LHCN-M2 (cell line): ENCODE results near the gene UBXN6. TPM values are rescaled to one million over a fixed set of nuclear protein-coding genes. Genes with fewer than 3 reads are reported as not detected.

Source experiments
- DNase-seq: peaks from one replicate; pipeline ENCODE4 v3.0.0-alpha.2; 2012; ENCODE audit warnings: low read depth
- total RNA-seq: library from RNA; depleted of rRNA; stranded (reverse); fragments of >200 nt; gene quantifications from 2 replicates; pipeline ENCODE4 v1.2.3, GENCODE V29; 2014

The UBXN6 gene
- total RNA-seq, 1 experiment from 2014 or later = 71.9 TPM

- DNase-seq = no peak
Observed at GRCh38 chr19:4442819-4443146, 14.8 kb downstream of the UBXN6 start.

GRCh38 chr19:4441994-4442818, 15.4 kb downstream of the UBXN6 start:
- no peak for DNase-seq

- no peak for DNase-seq
Observed at GRCh38 chr19:4439243-4439642, 18.4 kb downstream of the UBXN6 start.

- DNase-seq = no peak
Observed at GRCh38 chr19:4437103-4437502, 20.5 kb downstream of the UBXN6 start.

- DNase-seq = no peak
Observed at GRCh38 chr19:4436231-4436630, 21.4 kb downstream of the UBXN6 start.

- no peak for DNase-seq
Observed at GRCh38 chr19:4434391-4434790, 23.2 kb downstream of the UBXN6 start.

- DNase-seq = no peak
Observed at GRCh38 chr19:4432918-4433506, 24.6 kb downstream of the UBXN6 start.

GRCh38 chr19:4431808-4432674, 25.6 kb downstream of the UBXN6 start:
- no peak for DNase-seq

GRCh38 chr19:4431296-4431695, 26.3 kb downstream of the UBXN6 start:
- no peak for DNase-seq

- DNase-seq = no peak
Observed at GRCh38 chr19:4430760-4431159, 26.8 kb downstream of the UBXN6 start.

GRCh38 chr19:4429771-4430171, 27.8 kb downstream of the UBXN6 start:
- DNase-seq = no peak

- DNase-seq = no peak
Observed at GRCh38 chr19:4429256-4429655, 28.3 kb downstream of the UBXN6 start.

- no peak for DNase-seq
Observed at GRCh38 chr19:4428326-4428975, 29.1 kb downstream of the UBXN6 start.

GRCh38 chr19:4425537-4425936, 32.1 kb downstream of the UBXN6 start:
- peak; percentile 77 for DNase-seq

- DNase-seq = no peak
Observed at GRCh38 chr19:4423416-4424126, 34.0 kb downstream of the UBXN6 start.

GRCh38 chr19:4416268-4416667, 41.3 kb downstream of the UBXN6 start:
- DNase-seq = no peak

- no peak for DNase-seq
Observed at GRCh38 chr19:4415352-4415751, 42.2 kb downstream of the UBXN6 start.

- DNase-seq = no peak
Observed at GRCh38 chr19:4414800-4415321, 42.7 kb downstream of the UBXN6 start.

GRCh38 chr19:4414144-4414799, 43.3 kb downstream of the UBXN6 start:
- DNase-seq = no peak

- no peak for DNase-seq
Observed at GRCh38 chr19:4413588-4413987, 44.0 kb downstream of the UBXN6 start.
